OCI-LY3 (cell line): Measurements from ENCODE around the gene VIPR2.

Experiments used
- CTCF ChIP-seq: fragments of 200-600, 300-600 bp; sonication (generic); IDR thresholded peaks from 2 replicates; pipeline ENCODE4 v1.5.1; 2014; ENCODE audit warnings: antibody characterized with exemption, low read length, low read depth
- EZH2phosphoT487 ChIP-seq: fragments of 200-600 bp; shearing (Covaris generic); IDR thresholded peaks from 2 replicates; pipeline ENCODE4 v1.6.1; 2018; ENCODE audit warnings: antibody characterized with exemption, mixed run types, low read depth

- no peak for TF ChIP-seq CTCF
- TF ChIP-seq EZH2phosphoT487: no peak
Measured at GRCh38 chr7:159068893-159069448, 75.7 kb downstream of the VIPR2 start.
